Activated B cell treated with CpG ODN at 0.5 μM for 24 hours (primary cell): Measurements from ENCODE around the gene CCER1. TPM values are rescaled to one million over a fixed set of nuclear protein-coding genes. Genes with fewer than 3 reads are reported as not detected.

Source experiments
- ATAC-seq: fragments of 200-7000 bp; cut with Tn5 transposase; one replicate; pipeline ENCODE4 v1.10.0; 2021; ENCODE audit warnings: low read depth, mild to moderate bottlenecking, moderate library complexity
- CTCF ChIA-PET: fragments of 350-600 bp; sonication (Branson Sonifier 250); formaldehyde crosslinking; loops from one replicate; lab custom pipeline; 2021; ENCODE audit warnings: antibody characterized with exemption; lab: Charles Lee
- POLR2A ChIA-PET: fragments of 350-600 bp; sonication (Branson Sonifier 250); formaldehyde crosslinking; loops from one replicate; lab custom pipeline; 2021; ENCODE audit warnings: antibody characterized with exemption; lab: Charles Lee
- DNase-seq: peaks from one replicate; pipeline ENCODE4 v3.0.0; 2022
- H3K27ac Mint-ChIP-seq: one replicate; pipeline ENCODE4 v1.8.0; 2020; ENCODE audit warnings: mixed read lengths
- H3K27me3 Mint-ChIP-seq: one replicate; pipeline ENCODE4 v1.8.0; 2021; ENCODE audit warnings: mixed read lengths
- H3K36me3 Mint-ChIP-seq: one replicate; pipeline ENCODE4 v1.8.0; 2021; ENCODE audit warnings: low read depth, mixed read lengths
- H3K4me1 Mint-ChIP-seq: one replicate; pipeline ENCODE4 v1.8.0; 2021; ENCODE audit warnings: mixed read lengths
- H3K4me3 Mint-ChIP-seq: one replicate; pipeline ENCODE4 v1.8.0; 2020; ENCODE audit warnings: mild to moderate bottlenecking, mixed read lengths
- H3K9me3 Mint-ChIP-seq: one replicate; pipeline ENCODE4 v1.8.0; 2020; ENCODE audit warnings: mixed read lengths
- intact Hi-C: fragments of 100-400 bp; cut with micrococcal nuclease; formaldehyde crosslinking; loops from one replicate; pipeline ENCODE4 v1.15.1; 2024
- total RNA-seq: library from RNA; stranded (reverse); gene quantifications from 2 replicates; pipeline ENCODE4 v1.2.3, GENCODE V29; 2022
- TF ChIP-seq, protein P1 (sequence below): fragments of 200-600 bp; IDR thresholded peaks from one replicate; pipeline ENCODE4 v1.8.0; 2022; ENCODE audit warnings: antibody characterized with exemption, mild to moderate bottlenecking

CCER1 gene
- total RNA-seq, 1 donor from 2014 or later, result not detected

DNA sequence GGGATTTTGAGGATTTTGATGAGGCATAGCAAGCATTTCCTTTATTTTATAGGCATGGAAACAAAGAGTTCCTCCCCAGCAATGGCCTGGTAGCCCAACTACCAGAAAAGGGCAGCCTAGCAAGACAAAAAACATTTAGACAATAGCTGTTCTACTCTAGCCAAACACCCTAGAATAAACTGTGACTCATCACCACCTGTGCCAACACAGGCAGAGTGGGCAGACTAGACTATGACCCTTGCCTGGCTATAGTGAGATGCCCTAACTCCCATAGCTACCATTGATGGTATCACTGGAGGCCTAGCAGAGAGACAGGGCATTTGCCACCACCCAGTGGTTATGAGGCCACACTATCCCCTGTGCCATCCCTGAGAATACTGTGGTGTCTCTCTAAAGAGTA, 15.5 kb upstream of the CCER1 start:
- intact Hi-C loops, result no loop called here
- TF ChIP-seq, protein P1, sequence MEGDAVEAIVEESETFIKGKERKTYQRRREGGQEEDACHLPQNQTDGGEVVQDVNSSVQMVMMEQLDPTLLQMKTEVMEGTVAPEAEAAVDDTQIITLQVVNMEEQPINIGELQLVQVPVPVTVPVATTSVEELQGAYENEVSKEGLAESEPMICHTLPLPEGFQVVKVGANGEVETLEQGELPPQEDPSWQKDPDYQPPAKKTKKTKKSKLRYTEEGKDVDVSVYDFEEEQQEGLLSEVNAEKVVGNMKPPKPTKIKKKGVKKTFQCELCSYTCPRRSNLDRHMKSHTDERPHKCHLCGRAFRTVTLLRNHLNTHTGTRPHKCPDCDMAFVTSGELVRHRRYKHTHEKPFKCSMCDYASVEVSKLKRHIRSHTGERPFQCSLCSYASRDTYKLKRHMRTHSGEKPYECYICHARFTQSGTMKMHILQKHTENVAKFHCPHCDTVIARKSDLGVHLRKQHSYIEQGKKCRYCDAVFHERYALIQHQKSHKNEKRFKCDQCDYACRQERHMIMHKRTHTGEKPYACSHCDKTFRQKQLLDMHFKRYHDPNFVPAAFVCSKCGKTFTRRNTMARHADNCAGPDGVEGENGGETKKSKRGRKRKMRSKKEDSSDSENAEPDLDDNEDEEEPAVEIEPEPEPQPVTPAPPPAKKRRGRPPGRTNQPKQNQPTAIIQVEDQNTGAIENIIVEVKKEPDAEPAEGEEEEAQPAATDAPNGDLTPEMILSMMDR, result no peak
- no peaks in the 10 kb centered on the region for H3K4me1 Mint-ChIP-seq
- no peak for DNase-seq
- H3K27me3 Mint-ChIP-seq, result peaks cover 12% of the 10 kb centered on the region
- ATAC-seq, result no peak
- H3K27ac Mint-ChIP-seq, result no peak overlapping the region
- H3K4me3 Mint-ChIP-seq, result no peak overlapping the region
- no peaks in the 10 kb centered on the region for H3K36me3 Mint-ChIP-seq
- H3K9me3 Mint-ChIP-seq, result no peaks in the 10 kb centered on the region
- ChIA-PET POLR2A (no interaction called here), CTCF (interaction anchor here (0.6 to 2.6 kb wide), 2 partner anchors 11 to 294 kb away, joined by 3 to 6 read pairs; no protein-coding TSS in a partner anchor)

DNA sequence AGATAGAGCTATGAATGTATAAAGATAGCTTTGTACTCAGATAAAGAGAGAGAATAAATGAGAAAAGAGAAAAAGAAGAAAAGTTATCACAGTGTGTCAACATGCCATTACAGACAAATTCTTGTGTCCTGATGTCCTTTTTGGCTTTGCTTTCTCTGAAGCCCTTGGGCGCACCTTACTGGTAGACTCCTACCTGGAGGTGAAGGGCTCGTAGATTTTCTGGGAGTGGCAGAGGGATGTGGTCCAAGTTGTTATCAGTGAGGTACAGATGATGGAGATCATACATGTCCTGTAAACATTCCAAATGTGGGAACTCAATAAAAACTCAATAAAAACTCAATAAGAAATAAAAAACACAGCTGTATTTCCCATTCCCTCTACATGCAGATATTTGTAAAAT, 14.9 kb upstream of the CCER1 start:
- ATAC-seq, result no peak
- TF ChIP-seq, protein P1, result no peak
- H3K27me3 Mint-ChIP-seq, result peaks cover 12% of the 10 kb centered on the region
- CTCF ChIA-PET, result interaction anchor here (0.6 to 2.6 kb wide), 2 partner anchors 11 to 295 kb away, joined by 3 to 6 read pairs; no protein-coding TSS in a partner anchor
- H3K4me1 Mint-ChIP-seq, result no peaks in the 10 kb centered on the region
- H3K27ac Mint-ChIP-seq, result no peak overlapping the region
- intact Hi-C loops, result no loop called here
- no peak for DNase-seq
- no peaks in the 10 kb centered on the region for H3K9me3 Mint-ChIP-seq
- no peaks in the 10 kb centered on the region for H3K36me3 Mint-ChIP-seq
- no peak overlapping the region for H3K4me3 Mint-ChIP-seq
- POLR2A ChIA-PET, result no interaction called here

DNA sequence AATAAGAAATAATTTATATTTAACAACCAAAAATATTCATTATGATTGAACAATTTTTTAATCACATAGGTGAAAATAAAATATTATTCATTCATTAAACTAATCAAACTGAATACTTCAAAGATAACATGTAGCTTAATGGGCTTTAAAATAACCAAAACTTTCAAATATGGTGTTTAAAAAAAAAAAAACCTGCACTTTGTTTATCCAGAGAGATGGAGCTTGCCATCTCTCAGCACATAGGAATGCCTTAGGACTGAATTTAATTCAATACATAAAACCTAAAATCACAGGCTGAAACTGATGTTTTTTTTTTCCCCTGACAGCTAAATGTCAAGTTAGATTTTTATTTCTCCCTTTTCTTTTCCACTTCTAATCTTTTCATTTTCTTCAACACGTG, 14.4 kb upstream of the CCER1 start:
- peaks cover 12% of the 10 kb centered on the region for H3K27me3 Mint-ChIP-seq

GRCh38 chr12:90965204-90965603, 10.2 kb upstream of the CCER1 start:
- intact Hi-C loops, result no loop called here
- TF ChIP-seq, protein P1, result no peak
- H3K9me3 Mint-ChIP-seq, result no peaks in the 10 kb centered on the region

More for the DNA sequence above, 14.4 kb upstream of the CCER1 start:
- no peaks in the 10 kb centered on the region for H3K36me3 Mint-ChIP-seq
- ATAC-seq (no peak), DNase-seq (no peak)
- H3K4me1 Mint-ChIP-seq, result no peaks in the 10 kb centered on the region
- CTCF ChIA-PET, result interaction anchor here (2.6 kb wide), 1 partner anchor 10 kb away, joined by 6 read pairs; no protein-coding TSS in a partner anchor
- POLR2A ChIA-PET, result no interaction called here
- H3K27ac Mint-ChIP-seq, result no peak overlapping the region
- no peaks in the 10 kb centered on the region for H3K9me3 Mint-ChIP-seq
- intact Hi-C loops, result no loop called here
- TF ChIP-seq, protein P1, result no peak
- no peak overlapping the region for H3K4me3 Mint-ChIP-seq

DNA sequence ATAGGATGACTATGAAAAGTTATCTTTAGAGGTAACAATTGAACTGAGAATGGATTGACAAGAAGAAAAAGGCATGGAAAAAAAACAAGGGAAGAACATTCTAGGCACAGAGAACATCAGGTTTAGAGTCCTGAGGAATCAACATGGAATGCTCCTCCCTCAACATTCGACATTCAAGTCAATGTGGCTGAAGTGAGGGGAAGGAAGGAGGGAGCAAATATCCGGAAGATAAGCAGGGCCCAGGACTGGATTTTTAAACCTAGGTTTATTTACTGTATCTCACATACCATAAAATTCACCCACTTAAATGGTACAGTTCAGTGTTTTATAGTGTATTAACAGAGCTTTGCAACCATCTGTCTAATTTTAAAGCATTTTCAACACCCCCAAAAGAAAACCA, 9.6 kb upstream of the CCER1 start:
- CTCF ChIA-PET, result no interaction called here
- no peak for ATAC-seq
- H3K4me1 Mint-ChIP-seq, result no peaks in the 10 kb centered on the region

More at GRCh38 chr12:90965204-90965603, 10.2 kb upstream of the CCER1 start:
- Mint-ChIP-seq H3K4me1 (no peaks in the 10 kb centered on the region), H3K36me3 (no peaks in the 10 kb centered on the region), H3K4me3 (no peak overlapping the region), H3K27me3 (peaks cover 9% of the 10 kb centered on the region), H3K27ac (no peak overlapping the region)
- ChIA-PET POLR2A (no interaction called here), CTCF (no interaction called here)
- DNase-seq (no peak), ATAC-seq (no peak)

More for the DNA sequence above, 9.6 kb upstream of the CCER1 start:
- no peak for DNase-seq
- Mint-ChIP-seq H3K4me3 (no peak overlapping the region), H3K27me3 (peaks cover 7% of the 10 kb centered on the region), H3K27ac (no peak overlapping the region), H3K36me3 (no peaks in the 10 kb centered on the region), H3K9me3 (no peaks in the 10 kb centered on the region)
- POLR2A ChIA-PET, result no interaction called here
- TF ChIP-seq, protein P1, result no peak
- intact Hi-C loops, result no loop called here
